Stomach smooth muscle (tissue), 2 donors: ENCODE measurements around the gene NIN.
A peak's percentile ranks its signal among the peaks of the same experiment; 100 is the strongest.

ENCODE experiments used
- H3K27ac ChIP-seq: one replicate; pipeline ENCODE4 v1.7.0; 2013; ENCODE audit warnings: mild to moderate bottlenecking, low read length, inconsistent platforms
- H3K27me3 ChIP-seq, 2 donors: one replicate each; pipeline ENCODE4 v1.7.0; 2013; ENCODE audit warnings: low read length in 2 of 2; ENCODE audit not compliant: insufficient read depth in 2 of 2, control insufficient read depth in 1 of 2
- H3K36me3 ChIP-seq, 2 donors: one replicate each; pipeline ENCODE4 v1.7.0; 2013; ENCODE audit warnings: low read length in 2 of 2; ENCODE audit not compliant: control insufficient read depth in 2 of 2, insufficient read depth in 2 of 2
- H3K4me1 ChIP-seq: one replicate; pipeline ENCODE4 v1.7.0; 2013; ENCODE audit warnings: low read length; ENCODE audit not compliant: control insufficient read depth, insufficient read depth
- H3K4me3 ChIP-seq, 2 donors: one replicate each; pipeline ENCODE4 v1.7.0; 2013; ENCODE audit warnings: low read length in 2 of 2
- H3K9ac ChIP-seq, 2 donors: one replicate each; pipeline ENCODE4 v1.7.0; 2013; ENCODE audit warnings: low read length in 2 of 2, mild to moderate bottlenecking in 1 of 2
- H3K9me3 ChIP-seq, 2 donors: one replicate each; pipeline ENCODE4 v1.7.0; 2013; ENCODE audit warnings: low read length in 2 of 2; ENCODE audit not compliant: control insufficient read depth in 2 of 2
- donor health status: healthy.
- donor health status: Pancreatic carcinoma.

NIN gene

GRCh38 chr14:50790589-50790988 lies 40.4 kb downstream of the NIN start:
- Histone ChIP-seq H3K27ac (no peak overlapping the region), H3K27me3 (no peaks in the 10 kb centered on the region), H3K9me3 (no peaks in the 10 kb centered on the region), H3K4me1 (no peaks in the 10 kb centered on the region), H3K9ac (no peak overlapping the region), H3K36me3 (peaks cover 11 to 23% of the 10 kb centered on the region in 2 donors), H3K4me3 (no peak overlapping the region)

- peaks cover 4 to 24% of the 10 kb centered on the region in 2 donors for H3K36me3 ChIP-seq
- no peak overlapping the region for H3K4me3 ChIP-seq
- no peaks in the 10 kb centered on the region for H3K27me3 ChIP-seq
- no peaks in the 10 kb centered on the region for H3K9me3 ChIP-seq
- H3K9ac ChIP-seq, result no peak overlapping the region
- H3K4me1 ChIP-seq, result no peaks in the 10 kb centered on the region
- H3K27ac ChIP-seq, result no peak overlapping the region
Observed at GRCh38 chr14:50786751-50787464, 44.1 kb downstream of the NIN start.

- H3K9me3 ChIP-seq, result no peaks in the 10 kb centered on the region
- no peak overlapping the region for H3K4me3 ChIP-seq
- no peak overlapping the region for H3K9ac ChIP-seq
- peaks cover 3 to 18% of the 10 kb centered on the region in 2 donors for H3K36me3 ChIP-seq
- no peaks in the 10 kb centered on the region for H3K4me1 ChIP-seq
- no peak overlapping the region for H3K27ac ChIP-seq
- no peaks in the 10 kb centered on the region for H3K27me3 ChIP-seq
Observed at GRCh38 chr14:50785457-50786063, 45.4 kb downstream of the NIN start.

GRCh38 chr14:50784683-50785456 lies 46.1 kb downstream of the NIN start:
- Histone ChIP-seq H3K9ac (no peak overlapping the region), H3K27ac (no peak overlapping the region), H3K27me3 (no peaks in the 10 kb centered on the region)

DNA sequence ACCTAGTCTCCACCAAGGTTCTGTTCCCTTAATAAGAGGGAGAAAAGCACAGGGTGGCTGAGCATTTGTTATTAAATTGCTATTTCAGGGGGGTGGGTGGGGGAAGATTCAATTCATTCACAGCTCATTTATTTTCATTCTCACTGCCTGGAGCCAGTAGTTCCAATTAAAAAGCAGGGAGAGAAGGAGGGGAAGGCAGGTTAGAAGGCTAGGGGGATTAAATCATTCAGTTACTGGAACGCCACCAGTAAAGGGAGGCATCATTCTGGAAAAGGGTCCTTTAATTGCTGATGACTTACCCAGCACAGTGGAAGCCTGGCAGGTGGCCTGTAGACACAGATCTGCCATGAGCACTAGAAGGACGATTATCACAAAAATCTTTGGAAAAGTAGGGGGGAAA lies 47.4 kb downstream of the NIN start:
- Histone ChIP-seq H3K27ac (no peak overlapping the region), H3K4me1 (no peaks in the 10 kb centered on the region), H3K9ac (no peak overlapping the region)

More at GRCh38 chr14:50784683-50785456, 46.1 kb downstream of the NIN start:
- no peaks in the 10 kb centered on the region for H3K9me3 ChIP-seq
- no peaks in the 10 kb centered on the region for H3K4me1 ChIP-seq
- H3K36me3 ChIP-seq, result peaks cover 0 to 11% of the 10 kb centered on the region in 2 donors
- no peak overlapping the region for H3K4me3 ChIP-seq

GRCh38 chr14:50780393-50780792 lies 50.6 kb downstream of the NIN start:
- Histone ChIP-seq H3K27ac (no peak overlapping the region), H3K9me3 (no peaks in the 10 kb centered on the region), H3K4me3 (no peak overlapping the region), H3K9ac (no peak overlapping the region), H3K27me3 (no peaks in the 10 kb centered on the region), H3K4me1 (peaks cover 5% of the 10 kb centered on the region), H3K36me3 (peaks cover 3 to 12% of the 10 kb centered on the region in 2 donors)

More for the DNA sequence above, 47.4 kb downstream of the NIN start:
- Histone ChIP-seq H3K27me3 (no peaks in the 10 kb centered on the region), H3K9me3 (no peaks in the 10 kb centered on the region), H3K4me3 (no peak overlapping the region), H3K36me3 (peaks cover 0 to 7% of the 10 kb centered on the region in 2 donors)

GRCh38 chr14:50778721-50779483 lies 52.1 kb downstream of the NIN start:
- no peaks in the 10 kb centered on the region for H3K27me3 ChIP-seq
- H3K4me1 ChIP-seq, result peaks cover 5% of the 10 kb centered on the region
- no peak overlapping the region for H3K4me3 ChIP-seq
- H3K36me3 ChIP-seq, result peaks cover 6 to 8% of the 10 kb centered on the region in 2 donors
- no peak overlapping the region for H3K27ac ChIP-seq
- no peak overlapping the region for H3K9ac ChIP-seq
- H3K9me3 ChIP-seq, result no peaks in the 10 kb centered on the region

DNA sequence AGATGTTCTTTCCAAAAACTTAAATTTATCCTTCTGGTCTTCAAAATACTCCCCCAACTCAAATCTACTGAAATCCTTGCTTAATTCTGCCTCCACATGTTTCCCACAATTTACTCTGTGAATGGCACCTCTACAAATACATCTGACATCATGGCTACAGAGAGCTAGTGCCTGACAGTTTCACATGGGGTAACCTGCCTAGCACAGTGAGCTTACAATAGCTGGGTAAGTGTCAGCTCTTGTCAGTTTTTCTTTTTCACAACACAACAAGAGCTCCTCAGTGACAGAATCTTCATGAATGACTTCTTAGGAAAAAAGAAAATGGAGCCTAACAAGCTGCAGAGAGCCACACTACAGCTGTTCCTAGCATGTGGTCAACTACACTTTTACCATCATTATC lies 54.4 kb downstream of the NIN start:
- H3K9ac ChIP-seq, result no peak overlapping the region
- peaks cover 17 to 22% of the 10 kb centered on the region in 2 donors for H3K36me3 ChIP-seq
- H3K9me3 ChIP-seq, result no peaks in the 10 kb centered on the region
- H3K4me3 ChIP-seq, result no peak overlapping the region
- H3K4me1 ChIP-seq, result peaks cover 5% of the 10 kb centered on the region
- no peak overlapping the region for H3K27ac ChIP-seq
- no peaks in the 10 kb centered on the region for H3K27me3 ChIP-seq

DNA sequence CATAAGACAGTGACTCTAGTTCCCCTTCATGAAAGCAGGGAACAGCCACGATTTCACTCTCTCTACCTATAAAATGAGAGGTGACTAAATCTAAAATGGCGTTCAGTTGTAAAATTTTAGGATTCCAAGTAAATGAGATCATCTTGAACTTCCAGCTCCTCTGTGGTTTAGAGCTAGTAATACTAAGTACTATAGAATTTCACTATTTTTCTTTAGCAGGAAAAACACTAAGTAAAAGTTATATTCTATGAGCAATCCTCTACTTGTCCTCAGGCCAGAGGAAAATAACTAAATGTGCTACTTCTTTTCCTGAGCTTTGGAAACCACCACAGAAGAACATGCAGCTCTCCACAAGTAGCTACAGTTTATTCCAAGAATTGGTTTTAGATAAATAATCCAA lies 55.6 kb downstream of the NIN start:
- no peaks in the 10 kb centered on the region for H3K9me3 ChIP-seq
- H3K27ac ChIP-seq, result peak overlapping the region; percentile 50
- no peaks in the 10 kb centered on the region for H3K27me3 ChIP-seq
- H3K4me3 ChIP-seq, result peak overlapping the region in 1 of 2 donors; percentile 45
- peak overlapping the region; percentile 31 to 65 for H3K9ac ChIP-seq
- peaks cover 28 to 32% of the 10 kb centered on the region in 2 donors for H3K36me3 ChIP-seq
- H3K4me1 ChIP-seq, result peaks cover 5% of the 10 kb centered on the region

DNA sequence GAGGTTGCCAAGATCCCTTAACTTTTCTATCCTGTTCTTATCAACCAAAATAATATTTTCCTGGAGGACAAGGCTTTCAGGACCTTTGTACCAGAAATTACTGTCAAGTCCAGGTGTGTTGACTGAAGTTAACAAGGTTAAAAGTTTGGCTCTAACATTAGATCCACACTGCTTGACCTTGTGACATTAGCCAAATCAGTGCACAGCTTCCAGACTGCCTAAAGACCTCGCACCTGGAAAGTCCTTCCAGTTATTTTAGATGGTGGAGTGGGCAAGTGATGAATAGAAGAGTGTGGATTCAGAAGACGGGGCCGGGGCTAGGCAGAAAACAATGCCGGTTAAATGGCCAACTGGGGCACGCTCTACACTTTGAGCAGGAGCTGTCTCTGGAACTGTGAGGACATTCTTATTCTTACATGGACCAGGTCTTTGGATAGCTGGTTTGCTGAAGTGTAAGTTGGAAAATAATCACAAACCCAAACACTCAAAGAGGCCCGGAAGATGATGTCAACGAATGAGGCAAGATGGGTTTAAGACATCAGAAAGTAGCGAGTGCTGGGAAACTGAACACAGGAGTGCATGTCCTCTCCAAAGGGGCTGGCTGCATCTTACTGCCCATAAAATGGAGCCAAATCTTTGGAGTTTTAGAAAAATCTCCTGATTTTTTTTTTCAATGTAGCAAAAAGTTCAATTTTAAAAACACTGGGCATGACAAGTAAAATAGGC lies 56.3 kb downstream of the NIN start:
- peak overlapping the region in 1 of 2 donors; percentile 45 for H3K4me3 ChIP-seq
- H3K27me3 ChIP-seq, result no peaks in the 10 kb centered on the region
- peaks cover 5% of the 10 kb centered on the region for H3K4me1 ChIP-seq
- H3K9me3 ChIP-seq, result no peaks in the 10 kb centered on the region
- H3K27ac ChIP-seq, result peak overlapping the region; percentile 50
- H3K36me3 ChIP-seq, result peaks cover 34 to 38% of the 10 kb centered on the region in 2 donors
- H3K9ac ChIP-seq, result peak overlapping the region; percentile 31 to 65
